ENCODE data around the gene PIK3CD.

Gene PIK3CD

DNA sequence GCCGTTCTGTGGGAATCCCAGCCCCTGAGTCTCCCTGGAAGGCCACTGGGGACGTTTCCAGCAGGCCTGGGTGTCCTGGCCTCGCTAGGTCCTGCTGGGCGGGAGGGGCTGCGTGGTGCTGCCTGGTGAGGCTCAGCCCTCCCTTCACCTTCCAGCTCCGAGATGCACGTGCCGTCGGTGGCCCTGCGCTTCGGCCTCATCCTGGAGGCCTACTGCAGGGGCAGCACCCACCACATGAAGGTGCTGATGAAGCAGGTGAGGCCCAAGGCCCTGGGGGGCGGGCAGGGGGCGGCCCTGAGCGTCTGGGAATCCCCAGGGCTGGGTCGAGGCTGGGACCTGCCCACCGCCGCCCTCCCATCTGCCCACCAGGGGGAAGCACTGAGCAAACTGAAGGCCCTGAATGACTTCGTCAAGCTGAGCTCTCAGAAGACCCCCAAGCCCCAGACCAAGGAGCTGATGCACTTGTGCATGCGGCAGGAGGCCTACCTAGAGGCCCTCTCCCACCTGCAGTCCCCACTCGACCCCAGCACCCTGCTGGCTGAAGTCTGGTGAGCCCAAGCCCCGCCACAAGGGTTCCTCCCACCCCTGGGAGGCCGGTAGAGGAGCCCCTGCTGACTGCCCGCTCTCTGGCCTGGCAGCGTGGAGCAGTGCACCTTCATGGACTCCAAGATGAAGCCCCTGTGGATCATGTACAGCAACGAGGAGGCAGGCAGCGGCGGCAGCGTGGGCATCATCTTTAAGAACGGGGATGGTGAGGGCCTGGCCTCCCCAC, 70.3 kb downstream of the PIK3CD start:
- DNase-seq, result peak; percentile 29

DNA sequence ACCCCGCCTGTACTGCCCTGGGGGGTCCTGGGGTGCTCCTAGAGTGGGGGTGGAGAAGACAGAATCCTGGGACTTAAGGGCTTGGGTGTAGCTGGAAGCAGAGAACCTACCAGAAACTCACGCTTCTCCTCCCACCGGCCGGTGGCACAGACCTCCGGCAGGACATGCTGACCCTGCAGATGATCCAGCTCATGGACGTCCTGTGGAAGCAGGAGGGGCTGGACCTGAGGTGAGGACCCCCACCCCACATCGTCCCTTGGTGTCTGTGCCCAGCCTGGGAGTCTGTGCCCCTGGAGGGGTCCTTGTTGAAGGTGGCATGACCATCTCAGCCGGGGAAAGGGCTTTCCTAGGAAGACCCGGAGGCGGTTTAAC, 70.8 kb downstream of the PIK3CD start:
- DNase-seq, result no peak

DNA sequence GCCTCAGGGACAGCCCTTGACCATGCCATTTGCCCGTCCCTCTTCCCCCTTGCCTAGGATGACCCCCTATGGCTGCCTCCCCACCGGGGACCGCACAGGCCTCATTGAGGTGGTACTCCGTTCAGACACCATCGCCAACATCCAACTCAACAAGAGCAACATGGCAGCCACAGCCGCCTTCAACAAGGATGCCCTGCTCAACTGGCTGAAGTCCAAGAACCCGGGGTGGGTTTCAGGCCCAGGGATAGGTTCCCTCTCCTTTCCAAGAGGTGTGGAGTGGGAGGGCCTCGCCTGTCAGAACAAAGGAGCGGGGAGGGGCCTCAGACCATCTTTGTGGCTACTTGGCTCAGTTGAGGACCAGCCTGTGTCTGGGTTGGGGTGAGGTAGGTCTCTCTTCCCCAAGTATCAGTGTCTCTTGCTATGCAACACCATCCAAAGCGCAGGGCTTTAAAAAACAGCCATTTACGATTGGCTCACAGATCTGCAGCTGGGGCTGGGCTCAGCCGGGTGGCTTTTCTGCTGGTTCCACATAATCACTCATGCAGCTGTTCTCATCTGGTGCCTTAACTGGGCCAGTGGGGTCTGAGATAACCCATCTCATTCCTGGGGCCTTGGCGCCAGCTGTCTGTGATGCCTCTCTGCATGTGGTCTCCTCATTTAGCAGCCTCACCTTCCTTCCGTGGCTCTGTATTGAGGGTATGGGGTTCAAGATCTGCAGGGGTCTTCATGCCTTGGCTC, 71.7 kb downstream of the PIK3CD start:
- no peak for DNase-seq

DNA sequence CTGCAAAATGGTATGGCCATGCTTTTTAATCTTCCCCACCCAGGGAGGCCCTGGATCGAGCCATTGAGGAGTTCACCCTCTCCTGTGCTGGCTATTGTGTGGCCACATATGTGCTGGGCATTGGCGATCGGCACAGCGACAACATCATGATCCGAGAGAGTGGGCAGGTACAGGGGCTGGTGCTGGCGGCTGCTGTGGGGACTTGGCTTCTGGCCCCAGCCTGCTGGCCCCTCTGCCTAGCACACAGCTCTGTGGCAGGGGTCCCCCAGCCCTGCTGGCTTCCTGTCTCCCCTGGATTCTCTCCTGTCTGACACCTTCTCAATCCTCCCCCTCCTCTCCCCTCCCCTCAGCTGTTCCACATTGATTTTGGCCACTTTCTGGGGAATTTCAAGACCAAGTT, 72.4 kb downstream of the PIK3CD start:
- DNase-seq, result no peak

DNA sequence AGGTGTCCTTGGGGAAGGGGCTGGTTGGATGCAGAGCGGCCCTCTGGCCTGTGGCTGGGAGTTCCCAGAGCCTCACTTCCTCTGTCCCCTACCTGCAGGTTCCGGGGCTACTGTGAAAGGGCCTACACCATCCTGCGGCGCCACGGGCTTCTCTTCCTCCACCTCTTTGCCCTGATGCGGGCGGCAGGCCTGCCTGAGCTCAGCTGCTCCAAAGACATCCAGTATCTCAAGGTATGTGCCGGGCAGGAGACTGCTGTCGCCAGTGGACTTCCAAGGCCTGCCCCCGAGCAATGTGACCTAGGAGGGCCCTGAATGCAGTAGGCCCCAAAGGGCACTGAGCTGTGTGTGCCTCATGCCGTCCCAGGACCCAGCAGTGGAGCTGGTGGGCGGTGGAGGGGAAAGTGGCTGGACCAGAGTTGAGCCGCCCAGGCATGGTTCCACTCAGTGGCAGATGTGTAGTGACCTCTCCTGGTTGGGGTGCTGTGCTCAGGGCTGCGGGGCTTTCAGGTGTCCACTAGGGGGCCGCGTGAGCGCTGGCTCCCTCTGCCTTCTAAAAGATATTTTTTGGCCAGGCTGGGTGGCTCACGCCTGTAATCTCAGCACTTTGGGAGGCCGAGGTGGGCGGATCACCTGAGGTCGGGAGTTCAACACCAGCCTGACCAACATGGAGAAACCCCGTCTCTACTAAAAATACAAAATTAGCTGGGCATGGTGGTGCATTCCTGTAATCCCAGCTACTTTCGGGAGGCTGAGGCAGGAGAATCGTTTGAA, 73.4 kb downstream of the PIK3CD start:
- peak; percentile 5 for DNase-seq

DNA sequence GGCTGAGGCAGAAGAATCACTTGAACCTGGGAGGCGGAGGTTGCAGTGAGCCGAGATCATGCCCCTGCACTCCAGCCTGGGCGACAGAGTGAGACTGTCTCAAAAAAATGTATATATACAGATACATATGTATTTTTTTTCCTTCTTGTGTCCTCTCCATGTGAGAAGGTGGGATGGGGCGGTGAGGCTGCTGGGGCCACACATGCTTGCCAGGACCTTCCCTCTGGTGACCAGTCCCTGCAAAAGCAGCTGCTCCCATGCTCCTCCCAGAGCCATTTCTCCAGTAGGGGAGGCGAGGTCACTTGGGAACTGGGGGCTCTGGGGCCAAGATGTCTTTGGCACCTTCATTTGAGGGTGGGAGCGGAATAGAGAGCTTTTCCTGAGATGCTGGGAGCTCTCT, 74.9 kb downstream of the PIK3CD start:
- DNase-seq, result no peak

DNA sequence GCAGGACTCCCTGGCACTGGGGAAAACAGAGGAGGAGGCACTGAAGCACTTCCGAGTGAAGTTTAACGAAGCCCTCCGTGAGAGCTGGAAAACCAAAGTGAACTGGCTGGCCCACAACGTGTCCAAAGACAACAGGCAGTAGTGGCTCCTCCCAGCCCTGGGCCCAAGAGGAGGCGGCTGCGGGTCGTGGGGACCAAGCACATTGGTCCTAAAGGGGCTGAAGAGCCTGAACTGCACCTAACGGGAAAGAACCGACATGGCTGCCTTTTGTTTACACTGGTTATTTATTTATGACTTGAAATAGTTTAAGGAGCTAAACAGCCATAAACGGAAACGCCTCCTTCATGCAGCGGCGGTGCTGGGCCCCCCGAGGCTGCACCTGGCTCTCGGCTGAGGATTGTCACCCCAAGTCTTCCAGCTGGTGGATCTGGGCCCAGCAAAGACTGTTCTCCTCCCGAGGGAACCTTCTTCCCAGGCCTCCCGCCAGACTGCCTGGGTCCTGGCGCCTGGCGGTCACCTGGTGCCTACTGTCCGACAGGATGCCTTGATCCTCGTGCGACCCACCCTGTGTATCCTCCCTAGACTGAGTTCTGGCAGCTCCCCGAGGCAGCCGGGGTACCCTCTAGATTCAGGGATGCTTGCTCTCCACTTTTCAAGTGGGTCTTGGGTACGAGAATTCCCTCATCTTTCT, 75.5 kb downstream of the PIK3CD start:
- DNase-seq, result no peak

DNA sequence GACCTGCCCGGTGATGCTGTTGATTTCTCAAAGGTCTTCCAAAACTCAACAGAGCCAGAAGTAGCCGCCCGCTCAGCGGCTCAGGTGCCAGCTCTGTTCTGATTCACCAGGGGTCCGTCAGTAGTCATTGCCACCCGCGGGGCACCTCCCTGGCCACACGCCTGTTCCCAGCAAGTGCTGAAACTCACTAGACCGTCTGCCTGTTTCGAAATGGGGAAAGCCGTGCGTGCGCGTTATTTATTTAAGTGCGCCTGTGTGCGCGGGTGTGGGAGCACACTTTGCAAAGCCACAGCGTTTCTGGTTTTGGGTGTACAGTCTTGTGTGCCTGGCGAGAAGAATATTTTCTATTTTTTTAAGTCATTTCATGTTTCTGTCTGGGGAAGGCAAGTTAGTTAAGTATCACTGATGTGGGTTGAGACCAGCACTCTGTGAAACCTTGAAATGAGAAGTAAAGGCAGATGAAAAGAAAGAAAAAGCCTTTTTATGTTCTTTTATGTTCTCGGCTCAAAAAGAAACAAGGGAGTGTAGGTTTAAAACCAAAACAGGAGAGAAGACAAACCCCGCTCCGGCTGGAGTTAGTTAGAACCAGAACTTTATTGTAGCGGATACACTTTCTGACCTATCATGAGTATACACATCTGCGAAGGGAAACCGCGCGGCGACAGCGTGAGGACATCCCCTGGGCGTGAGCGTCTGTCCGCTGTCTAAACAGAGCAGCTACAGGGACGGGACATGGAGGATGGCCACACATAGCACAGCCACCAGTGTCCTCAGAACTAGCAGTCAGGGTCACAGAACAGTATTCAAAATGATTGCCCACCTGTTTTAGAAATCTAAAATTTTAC, 77.1 kb downstream of the PIK3CD start:
- DNase-seq, result no peak

DNA sequence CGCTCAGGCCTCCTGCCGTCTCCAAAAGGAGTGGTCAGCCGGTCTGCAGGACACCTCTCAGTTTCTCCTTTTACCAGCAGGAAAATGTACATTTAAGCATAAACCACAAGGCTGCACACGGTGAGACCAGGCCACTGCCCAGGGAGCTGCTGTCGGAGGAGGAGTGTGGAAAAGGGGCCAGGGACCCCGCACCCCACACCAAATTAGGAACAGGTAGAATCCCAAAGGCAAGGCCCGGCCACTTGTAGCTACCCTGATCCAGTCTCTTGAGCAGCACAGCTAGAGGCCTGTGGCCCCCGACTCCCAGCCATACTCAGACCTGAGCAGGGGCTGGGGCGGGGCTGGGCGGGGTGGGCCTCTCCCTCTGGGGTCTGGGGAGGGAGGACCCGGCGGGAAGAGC, 78.0 kb downstream of the PIK3CD start:
- no peak for DNase-seq

DNA sequence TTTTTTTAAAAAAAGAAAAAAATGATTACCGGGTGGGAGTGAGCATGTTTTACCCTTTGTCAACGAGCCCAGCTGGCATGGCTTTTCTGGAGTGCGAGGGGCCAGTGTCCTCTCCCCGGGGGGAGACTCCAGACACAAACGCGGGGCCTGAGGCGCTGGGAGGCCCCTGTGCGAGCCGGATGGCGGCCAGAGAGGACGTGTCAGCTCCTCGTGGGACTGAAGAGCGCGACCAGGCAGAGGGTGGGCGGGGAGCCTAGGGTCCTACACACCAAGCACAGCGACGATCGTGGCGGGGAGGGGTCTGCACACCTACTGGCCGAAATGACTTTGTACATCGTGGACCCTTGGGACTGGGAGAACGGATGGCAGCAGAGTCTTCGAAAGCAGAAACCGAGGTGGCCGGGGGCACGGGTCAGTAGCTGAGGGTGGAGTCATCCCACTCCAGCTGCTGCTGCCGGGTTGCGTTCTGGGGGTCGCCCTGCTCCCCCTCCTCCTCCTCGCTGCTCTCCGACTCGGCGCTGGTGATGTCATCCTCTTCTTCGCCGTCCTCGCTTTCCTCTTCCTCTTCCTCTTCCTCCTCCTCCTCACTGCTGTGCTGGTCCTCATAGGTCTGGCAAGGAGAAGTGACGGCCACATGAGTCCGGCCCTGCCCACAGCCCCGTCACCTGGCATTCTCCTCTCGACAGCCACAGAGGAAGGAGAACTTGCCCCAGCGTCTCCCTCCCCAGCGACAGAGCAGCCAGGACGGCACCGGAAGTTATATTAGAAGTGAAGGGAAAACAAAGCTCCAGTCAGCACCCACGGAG, 78.8 kb downstream of the PIK3CD start:
- no peak for DNase-seq

DNA sequence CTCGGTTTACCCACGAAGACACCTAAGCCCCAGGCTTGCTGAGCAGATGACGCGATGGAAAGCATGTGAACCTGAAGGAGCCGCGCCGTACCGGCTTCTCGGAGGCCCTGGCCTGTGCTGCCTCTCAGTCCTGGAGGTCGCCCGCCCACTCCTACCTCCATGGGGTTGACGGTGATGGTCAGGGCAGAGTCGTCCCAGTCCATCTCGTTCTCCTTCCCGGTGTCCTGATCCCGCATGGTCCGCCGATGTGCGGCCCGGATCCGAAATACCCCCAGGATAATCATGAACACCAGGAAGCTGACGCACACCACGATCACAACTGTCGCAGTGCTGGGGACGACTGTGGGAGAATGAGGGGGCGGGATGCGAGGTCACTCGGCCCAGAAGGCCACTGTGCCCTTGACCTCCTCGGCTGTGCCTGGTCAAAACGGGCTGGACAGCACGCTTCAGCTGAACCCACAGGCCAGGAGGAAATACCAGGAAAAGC, 79.6 kb downstream of the PIK3CD start:
- DNase-seq, result no peak

DNA sequence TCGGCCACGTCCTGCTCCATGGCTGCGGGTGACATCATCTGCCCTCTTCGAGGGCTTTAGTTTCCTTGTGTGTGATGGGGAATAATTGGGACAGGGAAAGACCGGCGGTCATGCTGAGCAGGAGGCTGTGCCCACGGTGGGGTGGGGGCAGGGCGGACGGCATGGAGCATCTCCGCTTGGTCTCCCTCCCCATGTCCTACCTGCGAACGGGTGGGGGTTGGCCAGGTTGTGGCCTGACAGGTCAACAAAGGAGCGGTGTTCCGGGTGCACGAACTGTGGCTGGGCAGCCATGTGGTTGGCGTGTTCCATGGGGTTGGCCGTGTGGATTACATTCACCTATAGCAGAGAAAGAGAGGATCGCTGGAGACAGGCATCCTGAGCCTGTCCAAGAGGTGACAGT, 80.0 kb downstream of the PIK3CD start:
- no peak for DNase-seq

DNA sequence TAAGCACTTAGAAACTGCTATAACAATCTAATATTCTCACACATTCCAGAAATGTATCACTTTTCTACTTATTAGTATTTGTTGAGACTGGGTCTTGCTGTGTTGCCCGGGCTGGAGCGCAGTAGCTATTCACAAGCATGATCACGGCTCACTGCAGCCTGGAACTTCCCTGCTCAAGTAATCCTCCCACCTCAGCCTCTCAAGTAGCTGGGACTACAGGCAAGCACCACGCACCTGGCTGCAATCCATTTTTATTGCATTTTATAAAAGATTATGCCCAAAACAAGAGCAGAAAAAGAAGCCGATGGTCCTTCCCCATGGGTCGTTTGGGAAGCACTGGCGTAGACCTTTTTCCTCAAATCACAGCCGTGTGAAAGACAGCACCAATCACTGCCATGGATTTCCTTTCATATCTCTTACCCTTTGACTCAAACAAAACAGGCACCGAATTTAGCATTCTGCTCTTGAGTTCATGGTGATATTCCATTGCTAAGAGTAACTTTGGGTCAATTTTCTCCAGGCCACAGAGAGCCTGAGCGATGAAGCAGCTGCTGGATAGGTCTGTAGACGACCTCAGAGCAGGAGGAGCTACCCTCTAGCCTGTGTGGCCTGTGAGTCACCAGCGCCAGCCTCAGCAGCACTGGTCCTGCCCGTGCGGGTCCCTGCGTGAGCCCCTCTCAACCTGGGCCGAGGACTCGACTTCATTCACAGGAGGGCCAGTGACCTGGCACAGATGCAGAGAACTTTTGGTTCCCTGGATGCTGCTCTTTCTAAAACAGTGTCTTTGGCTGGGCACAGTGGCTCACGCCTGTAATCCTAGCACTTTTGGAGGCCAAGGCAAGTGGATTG, 80.8 kb downstream of the PIK3CD start:
- no peak for DNase-seq

DNA sequence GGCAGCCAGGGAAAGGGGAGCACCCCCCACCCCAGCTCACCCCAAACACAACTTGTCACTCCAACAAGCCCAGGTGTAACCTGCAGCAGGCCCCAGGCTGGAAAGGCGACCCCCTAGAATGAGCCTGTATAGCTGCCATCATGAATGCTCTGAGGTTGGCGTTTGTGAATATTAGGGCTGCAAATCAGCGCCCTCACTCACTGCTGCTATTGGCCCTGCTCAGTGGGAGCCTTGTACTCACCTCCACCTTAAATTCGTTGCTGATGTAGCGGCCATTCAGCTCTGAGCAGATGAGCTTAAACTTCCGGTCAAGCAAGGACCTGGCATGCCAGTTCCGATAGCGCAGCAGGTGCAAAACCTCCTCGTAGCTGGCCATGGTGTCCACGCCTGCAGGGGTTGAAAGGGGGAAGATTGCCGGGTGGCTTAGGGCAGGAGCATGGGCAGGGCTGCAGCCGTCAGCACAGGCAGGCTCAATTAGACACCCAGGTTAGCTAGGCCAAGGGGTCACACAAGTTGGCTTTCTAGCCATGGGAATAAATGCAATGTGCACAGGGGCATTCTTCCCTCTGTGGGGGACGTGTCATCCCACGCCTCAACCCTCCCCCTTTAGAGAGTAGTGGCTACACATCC, 81.7 kb downstream of the PIK3CD start:
- DNase-seq, result no peak

DNA sequence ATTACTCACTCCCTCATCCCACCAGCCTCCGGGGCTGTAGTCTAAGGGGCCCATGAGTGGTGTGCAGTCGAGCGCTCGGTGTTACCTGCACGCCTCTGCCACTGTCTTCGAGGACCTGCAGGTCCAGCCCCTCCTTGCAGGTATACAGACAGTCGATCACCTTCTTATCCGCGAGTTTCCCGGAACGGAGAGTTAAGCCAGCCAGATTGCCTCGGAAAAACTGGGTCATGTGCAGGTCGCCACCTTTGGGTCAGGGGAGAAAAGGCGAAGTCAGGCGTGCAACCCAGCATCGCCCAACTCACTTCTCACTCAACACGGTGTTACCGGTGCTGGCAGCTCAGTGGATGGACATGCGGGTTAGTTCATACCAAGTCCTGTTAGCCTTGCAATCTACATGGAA, 84.3 kb downstream of the PIK3CD start:
- DNase-seq, result no peak

DNA sequence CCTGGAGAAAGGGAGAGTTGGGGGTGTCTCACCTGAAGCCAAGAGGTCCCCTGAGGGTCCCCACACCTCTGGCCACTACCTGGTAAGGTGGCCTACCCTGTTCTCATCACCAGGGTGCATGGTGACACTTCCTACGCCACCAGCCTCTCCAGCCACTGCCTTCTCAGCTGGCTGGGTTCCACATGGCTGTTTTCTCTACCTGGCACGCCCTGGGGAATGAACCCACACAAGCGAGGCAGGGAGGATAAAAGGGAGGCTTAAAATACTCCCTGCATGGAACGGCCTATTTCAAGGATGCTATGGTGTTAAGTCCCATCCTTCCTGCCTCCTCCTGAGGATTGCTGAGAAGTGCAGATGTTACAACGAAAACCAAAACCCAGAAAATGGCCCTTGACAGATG, 84.7 kb downstream of the PIK3CD start:
- no peak for DNase-seq

DNA sequence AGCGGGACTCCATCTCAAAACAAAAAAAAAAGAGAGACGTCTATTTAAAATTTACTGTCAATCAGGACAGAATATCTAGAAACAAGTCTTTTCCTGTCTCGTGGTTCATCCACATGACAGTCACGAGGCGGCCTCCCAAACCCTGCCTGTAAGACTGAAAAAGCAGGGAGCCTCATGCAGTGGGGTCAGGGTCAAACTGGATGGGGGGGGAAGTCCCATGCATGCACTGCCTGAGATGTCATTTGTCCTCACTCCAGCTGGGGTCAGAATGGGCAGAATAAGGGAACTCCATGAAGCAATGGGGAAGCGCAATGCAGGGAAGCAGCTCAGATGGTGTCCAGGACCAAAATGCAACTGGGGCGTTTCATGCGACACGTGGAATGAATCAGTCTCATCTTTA, 85.5 kb downstream of the PIK3CD start:
- no peak for DNase-seq

DNA sequence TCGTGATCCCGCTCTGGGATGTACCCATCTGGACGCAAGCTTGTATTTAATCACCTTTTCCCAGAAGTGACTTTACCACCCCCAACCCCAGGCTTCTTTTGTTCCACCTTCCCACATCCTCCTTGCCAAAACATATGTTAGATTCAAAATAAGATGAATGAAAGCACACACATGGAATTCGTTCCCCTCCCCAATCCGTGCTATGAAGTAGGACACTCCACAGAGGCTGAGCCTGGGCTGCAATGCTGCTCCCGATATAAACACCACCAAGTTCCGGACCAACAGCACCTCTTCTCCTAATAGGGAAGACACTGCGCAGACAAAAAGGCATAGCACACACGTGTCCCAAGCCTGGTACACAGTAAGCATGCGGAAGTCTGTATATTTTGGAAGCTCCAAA, 86.1 kb downstream of the PIK3CD start:
- no peak for DNase-seq

DNA sequence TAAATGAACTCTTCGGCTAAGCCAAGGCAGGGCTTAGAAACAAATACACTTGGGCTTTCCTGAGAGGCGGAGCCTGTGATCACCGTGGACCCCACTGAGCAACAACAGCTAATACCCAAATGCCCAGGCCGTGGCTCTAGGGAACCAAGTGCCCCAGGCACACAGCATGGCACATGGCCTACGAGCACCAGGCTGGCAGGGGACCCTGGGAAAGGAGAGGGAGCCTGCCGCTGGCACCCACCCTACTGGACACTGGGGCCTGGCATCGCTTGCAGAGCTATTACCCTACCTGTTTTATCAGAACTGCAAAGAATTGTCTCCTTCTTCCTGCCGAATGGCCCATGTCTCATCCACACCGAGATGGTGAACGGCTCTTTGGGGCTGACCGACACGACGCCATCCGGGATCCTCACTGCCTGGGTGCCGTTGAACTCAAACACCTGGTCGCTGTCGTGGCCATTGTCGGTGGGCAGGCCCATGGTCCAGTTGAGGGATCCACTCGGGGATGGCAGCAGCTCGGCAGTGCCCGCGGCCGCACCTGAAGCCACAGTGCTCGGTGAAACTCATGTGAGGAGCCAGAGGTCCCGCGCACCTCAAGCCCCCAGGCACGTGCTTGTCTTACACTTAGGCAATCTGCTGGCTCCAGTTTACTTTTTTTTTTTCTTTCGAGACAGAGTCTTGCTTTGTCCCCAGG, 92.7 kb downstream of the PIK3CD start:
- no peak for DNase-seq
